DMS 273 (cell line): ENCODE results near the gene PTMS.

Source experiments
- DNase-seq: peaks from one replicate; lab custom pipeline; 2025; ENCODE audit not compliant: unreplicated experiment; lab: John Stamatoyannopoulos, UW

The PTMS gene

GRCh38 chr12:6752167-6752920 lies 13.8 kb upstream of the PTMS start:
- peak; percentile 64 for DNase-seq

DNA sequence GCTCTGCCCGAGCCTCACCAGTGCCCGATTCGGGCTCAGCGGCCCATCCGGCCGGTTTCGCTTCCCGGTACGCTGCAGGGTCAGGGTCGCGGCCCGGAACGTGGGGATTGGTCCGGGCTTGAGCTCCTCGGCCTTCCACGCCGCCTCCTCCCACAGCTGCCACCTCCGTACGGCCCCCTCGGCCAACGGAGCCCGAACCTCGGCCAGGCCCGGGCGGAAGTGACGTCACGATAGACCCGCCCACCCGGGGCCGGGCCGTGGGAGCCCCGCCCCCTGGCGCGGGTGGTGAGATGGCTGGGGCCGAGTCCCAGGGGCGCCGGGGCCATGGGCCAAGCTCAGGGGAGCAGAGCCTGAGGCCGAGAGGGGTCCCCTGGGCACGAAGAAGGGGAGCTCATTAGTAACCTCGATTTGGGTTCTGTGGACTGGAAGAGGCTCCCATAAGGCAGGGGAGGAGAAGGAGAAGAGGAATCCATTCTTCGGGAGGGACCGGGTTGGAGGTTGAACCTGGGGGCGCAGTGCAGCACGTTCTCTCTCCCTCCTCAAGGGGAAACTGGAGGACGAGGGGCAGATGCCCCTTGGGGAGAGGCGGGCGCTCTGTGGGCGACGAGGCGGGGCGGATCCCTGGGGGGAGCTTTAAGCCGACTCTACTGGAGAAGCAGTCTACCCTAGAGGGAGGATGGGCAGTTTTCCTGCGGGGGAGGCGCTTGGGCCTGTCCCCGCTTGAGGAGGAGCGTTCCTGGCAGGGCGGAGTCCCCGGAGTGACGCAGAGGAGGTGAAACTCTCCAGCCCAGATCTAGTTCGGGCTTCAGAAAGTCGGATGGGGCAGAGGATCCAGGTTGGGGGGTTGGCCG lies 13.0 kb upstream of the PTMS start, which contains the start of gene MLF2:
MLF2 (minus strand) TSS at position 221 of the 851 bp plus-strand sequence. CDS start 807 bp downstream, outside the sequence.
- peak; percentile 98 for DNase-seq

DNA sequence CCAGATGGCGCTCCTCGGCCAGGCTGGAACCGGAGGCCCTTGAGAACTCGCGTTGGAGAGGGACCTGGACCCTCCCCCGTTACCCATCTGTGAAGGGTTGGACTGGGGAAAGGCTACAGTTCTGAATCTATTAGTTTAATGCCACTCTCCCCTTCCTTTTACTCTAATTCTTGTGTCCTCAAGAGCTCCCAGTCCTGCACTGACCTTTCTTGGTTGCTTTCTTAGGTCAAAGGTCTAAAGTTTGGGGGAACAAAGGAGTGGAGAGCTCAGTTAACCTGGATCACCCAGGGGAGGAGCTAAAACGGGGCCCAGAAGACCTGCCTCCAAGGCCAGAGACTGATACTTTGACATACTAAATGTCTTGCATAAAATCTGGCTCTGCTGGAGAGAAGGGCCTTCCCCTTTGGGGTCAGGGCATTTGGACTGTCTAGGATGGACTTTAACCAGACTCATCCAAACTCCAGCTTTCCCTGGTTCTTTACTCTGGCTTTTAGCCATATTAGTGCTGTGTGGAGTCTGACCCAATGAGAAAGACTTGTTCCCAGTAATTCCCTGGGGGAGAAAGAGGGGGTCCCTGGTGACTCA lies 12.3 kb upstream of the PTMS start:
- DNase-seq = no peak

DNA sequence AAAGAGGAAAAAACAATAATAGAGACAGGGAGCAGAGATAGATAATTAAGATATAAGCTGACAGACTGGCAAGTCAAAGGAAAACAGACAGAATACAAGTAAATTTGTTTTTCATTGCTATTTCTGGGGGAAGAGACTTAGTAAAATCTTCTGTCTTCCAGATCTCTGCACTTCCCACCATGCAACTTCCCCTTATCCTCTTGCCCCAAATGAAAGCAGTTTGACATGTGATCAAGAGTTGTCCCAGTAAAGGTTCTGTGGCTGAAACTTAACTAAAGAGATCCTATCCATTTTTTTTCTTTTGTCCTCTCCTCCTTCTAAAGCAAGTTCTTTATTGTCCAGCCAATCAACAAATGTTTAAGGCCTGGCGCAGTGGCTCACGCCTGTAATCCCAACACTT lies 11.8 kb upstream of the PTMS start:
- DNase-seq = no peak

DNA sequence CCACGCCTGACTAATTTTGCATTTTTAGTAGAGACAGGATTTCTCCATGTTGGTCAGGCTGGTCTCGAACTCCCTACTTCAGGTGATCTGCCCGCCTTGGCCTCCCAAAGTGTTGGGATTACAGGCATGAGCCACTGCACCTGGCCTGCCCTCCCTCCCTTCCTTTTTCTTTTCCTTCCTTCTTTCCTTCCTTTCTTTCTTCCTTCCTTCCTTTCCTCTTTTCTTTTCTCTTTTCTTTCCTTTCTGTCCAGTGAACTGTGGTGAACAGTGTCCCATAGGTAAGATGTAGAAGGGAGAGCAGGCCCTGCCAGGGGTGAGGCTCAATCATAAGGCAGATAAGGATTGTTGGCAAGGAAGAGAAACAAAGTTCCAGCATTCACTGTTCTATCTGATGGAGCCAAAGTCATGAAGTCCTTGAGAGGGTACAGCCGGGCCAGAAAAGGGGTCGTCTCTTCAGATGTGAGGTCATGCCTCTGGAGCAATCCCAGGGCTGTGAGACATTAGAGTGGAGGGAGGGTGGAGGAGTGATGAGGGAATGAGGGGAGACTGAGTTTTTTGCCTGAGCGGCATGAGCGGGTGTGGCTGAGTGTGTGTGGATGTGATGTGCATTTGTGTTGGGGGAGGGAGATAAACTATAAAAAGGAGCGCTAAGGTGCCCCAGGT lies 9.0 kb upstream of the PTMS start:
- no peak for DNase-seq

GRCh38 chr12:6758506-6759095 lies 7.6 kb upstream of the PTMS start:
- no peak for DNase-seq

- DNase-seq = no peak
Measured at GRCh38 chr12:6759741-6760140, 6.4 kb upstream of the PTMS start.

DNA sequence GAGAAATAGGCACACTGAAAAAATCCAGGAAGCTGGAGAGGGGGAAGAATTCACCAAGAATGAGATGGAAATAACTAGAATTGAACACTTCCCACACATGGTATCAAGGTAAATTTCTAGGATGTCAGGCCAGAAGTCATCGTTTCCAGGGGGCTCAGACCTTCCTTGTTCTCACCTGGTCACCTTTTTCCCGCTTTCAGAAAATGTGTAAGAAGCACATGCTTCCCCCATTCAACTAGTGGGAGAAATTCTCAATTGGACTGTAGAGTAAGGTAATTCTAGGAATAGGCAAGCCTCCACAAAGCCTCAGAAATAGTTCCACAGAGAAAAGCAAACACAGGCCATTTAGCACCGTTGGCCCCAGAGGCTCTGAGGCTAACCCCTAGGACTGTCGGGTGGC lies 2.8 kb upstream of the PTMS start:
- DNase-seq = no peak

DNA sequence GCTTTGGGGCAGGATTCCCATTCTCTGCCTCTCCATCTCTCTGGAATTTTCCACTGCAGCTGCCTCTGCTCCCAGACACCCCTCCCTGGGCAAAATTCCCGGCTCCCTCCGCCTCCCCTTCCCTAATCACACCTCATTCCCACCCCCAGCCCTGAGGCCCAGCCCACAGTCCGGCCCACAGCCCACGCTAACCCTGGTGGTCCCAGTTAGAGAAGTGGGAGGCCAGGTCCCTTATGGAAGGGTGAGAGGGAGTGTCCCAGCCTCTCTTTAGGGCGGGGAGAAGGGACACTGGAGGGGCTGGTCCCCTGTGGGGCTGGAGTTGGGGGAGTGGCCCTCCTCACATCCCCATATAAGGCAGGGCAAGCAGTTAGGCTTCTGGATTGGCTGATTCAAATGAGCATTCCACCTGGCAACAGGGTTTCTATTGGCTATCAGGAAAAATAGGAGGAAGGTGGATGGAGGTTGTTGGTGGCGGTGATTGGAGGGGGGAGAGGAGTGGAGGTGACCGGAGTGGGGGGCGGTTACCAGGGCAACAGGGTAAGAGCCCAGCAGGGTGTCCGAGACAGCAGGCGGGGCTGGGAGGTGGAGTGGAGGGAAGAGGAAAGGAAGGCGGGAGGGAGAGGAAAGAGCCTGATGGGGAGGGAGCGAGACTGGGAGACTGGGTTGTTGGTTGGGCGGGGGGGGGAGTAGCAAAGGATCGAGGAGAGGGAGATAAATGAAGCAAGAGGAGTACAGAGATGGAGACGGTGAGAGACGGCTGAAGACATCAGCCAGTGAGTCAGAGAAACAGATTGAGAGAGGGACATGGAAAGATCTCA lies 1.9 kb upstream of the PTMS start:
- DNase-seq = peak; percentile 97

DNA sequence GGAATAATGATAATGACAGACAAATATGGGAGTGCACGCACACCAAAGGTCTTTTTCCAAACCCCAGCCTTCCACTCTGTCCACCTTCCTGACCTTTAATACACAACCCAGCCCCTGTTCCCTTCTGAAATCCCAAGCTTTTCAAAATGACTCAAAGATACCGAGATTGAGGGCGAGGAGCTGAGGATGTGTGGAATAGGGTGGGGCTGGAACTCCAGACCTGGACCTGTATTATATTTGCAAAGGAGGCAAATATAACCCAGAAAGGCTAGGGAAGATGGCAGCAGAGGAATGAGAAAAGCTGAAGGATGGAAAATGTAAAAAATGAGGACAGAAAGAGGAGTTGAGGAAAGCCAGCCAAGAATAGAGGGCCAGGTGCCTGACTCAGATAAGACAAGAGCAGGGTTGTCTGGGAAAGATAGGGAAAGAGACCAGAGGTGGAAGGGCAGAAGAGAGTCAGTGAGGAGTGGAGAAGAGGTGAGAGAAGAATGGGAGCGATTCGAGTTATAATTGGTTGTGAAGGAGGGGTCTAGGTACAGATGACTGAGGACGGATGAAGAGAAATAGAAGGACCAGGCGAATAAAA lies 1.0 kb upstream of the PTMS start:
- DNase-seq = peak; percentile 26

GRCh38 chr12:6766651-6767349 lies 637 bp downstream of the PTMS start:
- DNase-seq = peak; percentile 84

GRCh38 chr12:6767353-6768319 lies 1.5 kb downstream of the PTMS start:
- DNase-seq = peak; percentile 45

GRCh38 chr12:6768437-6768914 lies 2.3 kb downstream of the PTMS start:
- DNase-seq = peak; percentile 57

GRCh38 chr12:6768990-6769389 lies 2.8 kb downstream of the PTMS start:
- DNase-seq = peak; percentile 85

DNA sequence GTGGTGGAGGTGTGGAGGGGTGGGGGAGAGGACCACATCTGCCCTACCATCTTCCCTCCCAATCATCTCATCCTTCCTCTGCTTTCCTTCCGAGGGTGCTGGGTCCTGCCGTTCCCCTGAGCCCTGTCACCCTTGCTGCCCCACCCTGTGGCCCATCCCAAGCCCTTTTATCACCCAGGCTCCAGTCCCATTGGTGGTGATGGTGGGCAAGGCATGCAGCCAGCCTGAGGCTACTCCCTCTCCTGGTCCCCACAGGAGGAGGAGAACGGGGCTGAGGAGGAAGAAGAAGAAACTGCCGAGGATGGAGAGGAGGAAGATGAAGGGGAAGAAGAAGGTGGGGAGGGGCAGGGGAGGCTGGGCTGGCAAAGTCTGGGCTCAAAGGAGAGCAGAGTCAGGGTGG lies 3.5 kb downstream of the PTMS start:
- DNase-seq = no peak

DNA sequence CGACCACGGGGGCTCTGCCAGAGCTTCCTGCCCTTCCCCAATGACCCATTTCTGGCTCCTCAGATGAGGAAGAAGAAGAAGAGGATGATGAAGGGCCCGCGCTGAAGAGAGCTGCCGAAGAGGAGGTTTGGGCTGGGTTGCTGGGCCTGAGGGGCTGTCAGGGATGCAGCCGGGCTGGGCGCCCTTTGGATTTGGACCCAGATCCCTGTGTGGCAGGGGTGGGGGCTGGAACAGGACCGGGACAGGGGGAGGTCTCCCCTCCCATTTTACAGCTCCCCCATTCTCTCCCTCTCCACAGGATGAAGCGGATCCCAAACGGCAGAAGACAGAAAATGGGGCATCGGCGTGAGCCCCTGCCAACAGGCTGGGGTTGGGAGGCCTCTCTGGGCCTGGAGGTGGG lies 3.9 kb downstream of the PTMS start:
- DNase-seq = no peak

- DNase-seq = no peak
Measured at GRCh38 chr12:6770600-6770999, 4.4 kb downstream of the PTMS start.

GRCh38 chr12:6771091-6771495 lies 4.9 kb downstream of the PTMS start:
- DNase-seq = no peak
